Activated CD4-positive, CD25-positive, alpha-beta regulatory T cell treated with anti-CD3 and anti-CD28 coated beads, Interleukin-2, amount 50 U/mL, for 16 hours (primary cell): ENCODE results near the gene KDELR1.

Experiments used
- DNase-seq: peaks from one replicate; pipeline ENCODE4 v3.0.0-alpha.2; 2020; ENCODE audit warnings: low read depth, low spot score

KDELR1 gene

GRCh38 chr19:48371367-48371766 is 20.0 kb downstream of the KDELR1 start:
- no peak for DNase-seq

GRCh38 chr19:48370955-48371354 is 20.4 kb downstream of the KDELR1 start:
- no peak for DNase-seq

- no peak for DNase-seq
Observed at GRCh38 chr19:48368936-48369335, 22.4 kb downstream of the KDELR1 start.

GRCh38 chr19:48367855-48368254 is 23.5 kb downstream of the KDELR1 start:
- no peak for DNase-seq

GRCh38 chr19:48365602-48366001 is 25.7 kb downstream of the KDELR1 start:
- no peak for DNase-seq

GRCh38 chr19:48364598-48365348 is 26.6 kb downstream of the KDELR1 start:
- no peak for DNase-seq

- DNase-seq = peak; percentile 95
Observed at GRCh38 chr19:48363810-48364597, 27.3 kb downstream of the KDELR1 start, which contains the start of the genes SYNGR4 and TMEM143. Gene SYNGR4, plus strand, starts transcription at chr19:48364367. Its CDS starts 1,476 bp downstream, at chr19:48365843. Gene TMEM143, minus strand, starts transcription at chr19:48363940. Its CDS starts 20 bp downstream, at chr19:48363920.

- DNase-seq = no peak
Observed at GRCh38 chr19:48363500-48363809, 27.9 kb downstream of the KDELR1 start.

- DNase-seq = peak; percentile 74
Observed at GRCh38 chr19:48362716-48363499, 28.4 kb downstream of the KDELR1 start.

- DNase-seq = no peak
Observed at GRCh38 chr19:48361912-48362311, 29.4 kb downstream of the KDELR1 start.

- DNase-seq = no peak
Observed at GRCh38 chr19:48359123-48359522, 32.2 kb downstream of the KDELR1 start.

GRCh38 chr19:48355365-48355954 is 35.9 kb downstream of the KDELR1 start:
- DNase-seq = no peak

- DNase-seq = no peak
Observed at GRCh38 chr19:48354332-48354992, 36.9 kb downstream of the KDELR1 start.

- no peak for DNase-seq
Observed at GRCh38 chr19:48353677-48354076, 37.7 kb downstream of the KDELR1 start.

- DNase-seq = peak; percentile 67
Observed at GRCh38 chr19:48351341-48351752, 40.0 kb downstream of the KDELR1 start.

- DNase-seq = no peak
Observed at GRCh38 chr19:48350856-48351255, 40.5 kb downstream of the KDELR1 start.

- DNase-seq = no peak
Observed at GRCh38 chr19:48348737-48349136, 42.6 kb downstream of the KDELR1 start.

- DNase-seq = no peak
Observed at GRCh38 chr19:48348045-48348444, 43.3 kb downstream of the KDELR1 start.

- no peak for DNase-seq
Observed at GRCh38 chr19:48346191-48346590, 45.2 kb downstream of the KDELR1 start.

GRCh38 chr19:48344892-48345291 is 46.5 kb downstream of the KDELR1 start:
- no peak for DNase-seq
